GM19452 (cell line): ENCODE results near the gene ENPP3.
"Not testable (repeated sequence)": the region's sequence is repeated elsewhere in the genome, so short reads cannot be mapped to it uniquely, and the experiment has no call there.

ENCODE experiments used
- ATAC-seq: cut with Tn5 transposase; IDR thresholded peaks from one replicate; pipeline ENCODE4 v1.9.1; 2021; ENCODE audit not compliant: unreplicated experiment

The ENPP3 gene

GRCh38 chr6:131683479-131683878 lies 46.4 kb downstream of the ENPP3 start:
- ATAC-seq = peak; percentile 72

GRCh38 chr6:131685266-131685780 lies 48.2 kb downstream of the ENPP3 start:
- ATAC-seq = peak; percentile 40

- no peak for ATAC-seq
Measured at GRCh38 chr6:131687022-131687421, 49.9 kb downstream of the ENPP3 start.

DNA sequence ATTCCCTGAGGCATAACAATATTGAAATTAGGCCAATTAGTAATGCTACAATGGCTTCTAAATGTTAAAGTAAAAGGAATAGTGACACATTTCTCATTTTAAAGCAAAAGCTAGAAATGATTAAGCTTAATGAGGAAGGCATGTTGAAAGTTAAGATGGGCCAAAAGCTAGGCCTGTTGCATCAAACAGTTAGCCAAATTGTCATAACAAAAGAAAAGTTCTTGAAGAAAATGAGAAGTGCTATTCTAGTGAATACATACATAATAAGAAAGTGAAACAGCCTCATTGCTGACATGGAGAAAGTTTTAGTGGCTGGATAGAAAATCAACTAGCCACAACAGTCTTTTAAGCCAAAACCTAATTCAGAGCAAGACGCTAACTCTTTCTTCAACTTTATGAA lies 51.2 kb downstream of the ENPP3 start:
- ATAC-seq = peak; percentile 72

GRCh38 chr6:131692031-131692430 lies 54.9 kb downstream of the ENPP3 start:
- no peak for ATAC-seq

- ATAC-seq = no peak
Measured at GRCh38 chr6:131692589-131692988, 55.5 kb downstream of the ENPP3 start.

- no peak for ATAC-seq
Measured at GRCh38 chr6:131693384-131693783, 56.3 kb downstream of the ENPP3 start.

DNA sequence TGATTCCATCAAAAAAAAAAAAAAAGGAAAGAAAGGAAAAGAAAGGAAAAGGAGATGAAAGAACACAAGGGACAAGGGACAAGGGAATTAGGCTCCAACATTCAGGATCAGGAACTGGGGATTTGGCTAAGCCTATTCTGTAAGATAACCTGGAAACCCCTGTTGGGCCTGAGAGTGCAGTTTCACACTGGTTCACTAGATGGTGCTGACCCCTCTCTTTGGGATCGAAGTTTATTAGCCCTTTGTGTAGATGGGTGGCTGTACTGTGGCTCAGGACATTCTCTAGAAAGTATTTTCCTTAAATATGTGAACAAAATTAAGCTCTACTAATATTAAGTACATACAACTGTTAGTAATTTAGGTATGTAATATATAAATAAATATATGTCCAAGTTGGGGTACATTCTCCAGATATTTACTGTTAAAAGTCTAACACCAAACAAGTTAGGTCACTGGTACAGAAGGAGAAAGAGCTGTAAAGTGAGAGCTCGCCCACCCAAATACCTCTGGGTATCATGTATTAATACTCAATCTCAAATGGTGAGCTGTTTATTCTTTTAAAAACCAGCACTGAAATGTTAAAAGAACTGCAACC lies 57.8 kb downstream of the ENPP3 start:
- peak; percentile 78 for ATAC-seq

GRCh38 chr6:131696956-131697355 lies 59.9 kb downstream of the ENPP3 start:
- ATAC-seq = no peak

GRCh38 chr6:131700851-131701250 lies 63.7 kb downstream of the ENPP3 start:
- not testable (repeated sequence) for ATAC-seq

DNA sequence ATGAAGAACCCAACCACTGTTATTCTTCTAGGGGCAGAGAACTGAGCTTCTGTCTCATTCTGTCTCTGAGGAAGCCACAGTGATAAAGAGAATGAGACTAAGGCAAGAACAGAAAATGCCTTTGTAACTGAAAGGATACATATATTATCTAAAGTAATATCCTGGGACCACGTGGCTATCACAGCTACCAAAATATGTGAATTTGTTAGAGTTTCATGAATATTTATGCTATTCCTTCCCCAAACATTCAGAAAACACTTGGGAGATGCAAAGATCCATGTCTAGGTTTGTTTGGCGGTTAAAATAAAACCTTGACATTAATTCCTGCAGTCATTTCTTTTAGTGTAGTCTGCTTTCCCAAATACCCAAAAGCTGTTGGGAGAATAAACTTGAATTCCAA lies 66.8 kb downstream of the ENPP3 start:
- not testable (repeated sequence) for ATAC-seq

GRCh38 chr6:131710917-131711316 lies 73.8 kb downstream of the ENPP3 start, which contains the start of gene CTAGE9:
CTAGE9 (minus strand) TSS chr6:131711017; CDS start chr6:131711017, 0 bp downstream.
- not testable (repeated sequence) for ATAC-seq

- ATAC-seq = not testable (repeated sequence)
Measured at GRCh38 chr6:131715567-131715966, 78.5 kb downstream of the ENPP3 start.

- no peak for ATAC-seq
Measured at GRCh38 chr6:131717836-131718542, 80.9 kb downstream of the ENPP3 start.

- no peak for ATAC-seq
Measured at GRCh38 chr6:131721161-131721560, 84.1 kb downstream of the ENPP3 start.

DNA sequence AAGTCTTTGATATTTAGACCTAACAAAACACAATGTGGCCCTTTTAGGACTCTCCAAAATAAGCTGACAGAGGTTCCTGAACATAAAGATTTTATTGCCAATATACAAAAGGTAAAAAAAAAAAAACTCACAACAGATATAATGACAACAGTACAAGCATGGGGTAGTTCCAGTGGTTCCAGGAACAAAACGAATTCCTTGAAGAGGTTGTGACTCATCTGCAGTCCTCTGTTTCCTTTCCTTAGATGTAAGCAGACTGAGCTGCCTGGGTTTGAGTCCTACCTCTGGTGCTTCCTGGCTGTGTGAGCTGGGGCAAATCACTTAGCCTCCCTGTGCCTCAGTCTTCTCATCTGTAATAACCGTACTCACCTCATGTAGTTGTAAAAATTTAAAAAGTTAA lies 87.0 kb downstream of the ENPP3 start:
- ATAC-seq = no peak

GRCh38 chr6:131727467-131727866 lies 90.4 kb downstream of the ENPP3 start:
- ATAC-seq = no peak

DNA sequence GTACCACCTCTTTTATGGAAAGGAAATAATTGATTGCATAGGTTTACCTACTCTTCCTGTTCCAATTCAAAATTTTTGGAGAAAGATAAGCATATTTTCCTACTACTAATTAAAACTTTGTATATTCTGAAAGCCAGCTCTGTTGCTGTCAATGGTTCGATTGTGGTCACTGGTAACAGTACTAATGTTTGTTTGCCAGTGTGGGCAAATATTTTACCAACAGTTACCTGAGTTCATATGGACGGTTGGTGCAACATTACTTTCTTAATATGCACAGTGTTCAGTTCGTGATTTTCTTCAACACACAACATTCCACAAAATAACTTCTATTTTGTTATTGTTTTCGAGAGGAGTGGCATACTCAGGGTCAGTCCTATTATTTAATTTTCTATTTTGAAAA lies 90.8 kb downstream of the ENPP3 start:
- ATAC-seq = no peak

GRCh38 chr6:131728296-131728939 lies 91.3 kb downstream of the ENPP3 start:
- ATAC-seq = no peak

DNA sequence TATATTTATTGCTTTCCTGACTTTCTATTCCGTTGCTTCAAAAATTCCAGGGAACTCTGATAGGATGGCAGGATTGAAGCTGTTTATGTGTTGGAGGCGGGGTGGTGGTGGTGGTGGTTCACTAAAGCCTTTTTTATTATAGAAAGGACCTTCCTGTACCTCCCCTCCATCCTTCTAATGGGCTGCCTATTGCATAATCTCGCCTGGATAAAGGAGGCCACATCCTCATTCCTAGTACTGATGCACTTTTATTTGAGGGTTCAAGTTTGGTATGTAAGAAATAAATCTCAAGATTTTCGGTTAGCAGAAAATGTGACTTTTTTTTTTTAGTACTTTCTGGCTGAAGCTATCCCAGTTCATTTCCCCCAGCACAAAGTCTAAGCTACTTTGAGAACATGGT lies 92.4 kb downstream of the ENPP3 start:
- ATAC-seq = no peak

DNA sequence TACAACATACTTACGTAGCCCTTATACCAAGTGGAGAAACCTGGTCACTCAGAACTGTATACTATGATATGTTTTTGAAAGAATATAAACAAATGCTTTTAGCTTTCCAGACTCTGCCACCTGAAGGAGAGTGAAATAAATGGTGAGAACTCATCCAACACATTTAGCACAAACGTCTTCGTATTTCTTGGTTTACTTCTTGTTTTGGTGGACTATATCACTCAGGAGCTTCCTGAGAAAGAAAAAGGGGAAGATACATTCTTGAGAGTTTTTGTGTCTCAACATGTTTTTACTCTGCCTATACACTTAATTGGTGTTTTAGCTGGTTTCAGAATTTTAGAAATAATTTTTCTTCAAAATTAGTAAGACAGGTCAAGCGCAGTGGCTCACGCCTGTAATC lies 93.2 kb downstream of the ENPP3 start:
- ATAC-seq = no peak

DNA sequence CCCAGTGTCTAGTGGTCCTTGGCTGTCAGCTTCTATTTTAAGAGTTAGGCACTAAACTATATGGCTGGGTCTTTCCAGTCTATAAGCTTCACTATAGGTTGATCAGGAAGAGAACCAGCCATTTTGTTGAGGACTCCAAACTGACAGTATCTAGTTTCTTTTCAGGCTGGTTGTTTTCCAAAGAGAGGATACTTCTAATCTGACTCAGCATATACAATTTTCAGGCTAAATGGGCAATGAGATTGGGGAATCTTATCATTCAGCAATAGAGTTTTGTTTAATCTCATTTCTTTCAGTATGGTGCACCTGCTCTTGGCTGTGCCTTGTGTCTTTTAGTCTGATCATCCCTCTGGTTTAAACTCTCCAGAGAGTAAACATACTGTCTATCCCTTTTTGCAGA lies 94.1 kb downstream of the ENPP3 start:
- no peak for ATAC-seq
